Endometrium (tissue), 2 donors: ENCODE results near the gene TLE4.
"Not testable (repeated sequence)": the region's sequence is repeated elsewhere in the genome, so short reads cannot be mapped to it uniquely, and the experiment has no call there.

Source experiments
- FAIRE-seq: peaks from 2 replicates; lab custom pipeline; 2012; peaks lifted over from hg19 to GRCh38; lab: Jason Lieb, UNC
- donor health status: control.
- donor health status: control.

Gene TLE4

DNA sequence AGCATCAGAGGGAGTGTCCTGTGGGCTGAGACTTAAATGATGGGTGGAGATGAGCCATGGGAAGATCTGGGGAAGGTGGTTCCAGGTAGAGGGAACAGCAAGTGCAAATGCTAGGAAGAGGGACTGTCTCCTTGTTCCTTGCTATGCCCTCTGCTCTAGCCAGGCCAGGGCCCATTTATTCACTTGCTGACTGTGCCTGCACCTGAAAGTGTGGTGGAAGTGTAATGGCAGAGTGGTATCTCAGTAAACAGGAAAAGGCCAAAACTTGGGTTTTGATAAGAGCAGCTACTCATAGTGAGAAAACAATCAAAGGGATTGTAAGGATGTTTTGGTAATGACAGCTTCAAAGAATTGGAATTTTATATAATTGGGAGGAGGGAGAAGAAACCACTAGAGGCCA is 32.4 kb downstream of the TLE4 start:
- FAIRE-seq, result no peak

DNA sequence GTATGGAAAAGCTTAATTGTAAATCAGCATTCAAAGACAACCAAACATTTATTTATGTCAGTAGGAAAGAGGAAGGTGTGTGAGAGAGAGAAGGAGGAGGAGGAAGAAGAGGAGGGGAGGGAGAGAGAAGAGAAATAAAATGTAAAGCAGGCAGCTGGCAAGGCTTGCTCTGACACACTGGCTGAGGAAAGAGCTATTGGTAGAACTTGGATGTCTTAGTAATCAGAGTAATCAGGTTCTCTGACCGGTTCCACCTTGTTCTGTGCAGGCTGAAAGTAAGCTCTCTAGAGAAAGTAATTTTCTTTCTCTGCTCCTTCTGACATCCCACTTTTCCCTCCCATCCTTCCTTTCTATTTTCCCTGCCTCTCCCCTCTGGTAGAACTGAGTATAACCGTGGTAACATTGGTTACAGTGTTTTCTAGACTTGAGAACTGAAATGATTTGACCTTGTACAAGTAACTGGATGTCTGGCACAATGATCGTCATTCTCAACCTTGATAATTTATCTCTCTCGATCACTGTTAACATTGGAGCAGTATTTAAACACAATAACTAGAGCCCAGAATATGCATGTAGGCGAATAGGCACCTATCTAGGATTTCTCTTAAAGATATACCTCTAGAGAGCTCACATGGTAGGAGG is 33.3 kb downstream of the TLE4 start:
- no peak for FAIRE-seq

DNA sequence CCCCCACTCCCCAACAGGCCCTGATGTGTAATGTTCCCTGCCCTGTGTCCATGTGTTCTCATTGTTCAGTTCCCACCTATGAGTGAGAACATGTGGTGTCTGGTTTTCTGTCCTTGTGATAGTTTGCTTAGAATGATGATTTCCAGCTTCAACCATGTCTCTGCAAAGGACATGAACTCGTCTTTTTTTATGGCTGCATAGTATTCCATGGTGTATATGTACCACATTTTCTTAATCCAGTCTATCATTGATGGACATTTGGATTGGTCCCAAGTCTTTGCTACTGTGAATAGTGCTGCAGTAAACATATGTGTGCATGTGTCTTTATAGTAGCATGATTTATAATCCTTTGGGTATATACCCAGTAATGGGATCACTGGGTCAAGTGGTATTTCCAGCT is 34.8 kb downstream of the TLE4 start:
- not testable (repeated sequence) for FAIRE-seq

DNA sequence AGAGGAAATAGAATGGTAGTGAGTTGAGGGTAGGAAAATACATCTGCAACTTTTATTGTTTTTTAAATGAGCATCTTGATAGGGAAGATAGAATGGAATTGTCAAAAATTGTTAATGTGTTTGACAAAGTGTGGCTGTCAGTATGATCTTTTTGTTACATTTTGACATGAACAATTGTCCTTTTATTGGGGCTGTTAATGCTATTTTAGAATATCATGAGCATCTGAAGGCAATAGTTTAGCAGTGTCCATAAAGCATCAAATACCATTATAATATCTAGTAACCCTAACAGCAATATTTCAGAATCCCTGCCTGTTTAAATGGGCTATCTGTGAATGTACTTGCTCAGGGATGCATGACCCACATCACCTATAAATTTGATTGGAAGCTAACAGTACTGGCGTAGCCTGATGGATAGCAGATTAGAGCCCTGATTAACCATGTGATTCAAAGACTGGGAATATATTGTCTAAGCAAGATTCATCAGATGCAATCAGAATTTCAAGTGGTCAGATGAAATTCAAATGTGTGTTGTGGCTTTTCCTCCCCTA is 37.8 kb downstream of the TLE4 start:
- no peak for FAIRE-seq

DNA sequence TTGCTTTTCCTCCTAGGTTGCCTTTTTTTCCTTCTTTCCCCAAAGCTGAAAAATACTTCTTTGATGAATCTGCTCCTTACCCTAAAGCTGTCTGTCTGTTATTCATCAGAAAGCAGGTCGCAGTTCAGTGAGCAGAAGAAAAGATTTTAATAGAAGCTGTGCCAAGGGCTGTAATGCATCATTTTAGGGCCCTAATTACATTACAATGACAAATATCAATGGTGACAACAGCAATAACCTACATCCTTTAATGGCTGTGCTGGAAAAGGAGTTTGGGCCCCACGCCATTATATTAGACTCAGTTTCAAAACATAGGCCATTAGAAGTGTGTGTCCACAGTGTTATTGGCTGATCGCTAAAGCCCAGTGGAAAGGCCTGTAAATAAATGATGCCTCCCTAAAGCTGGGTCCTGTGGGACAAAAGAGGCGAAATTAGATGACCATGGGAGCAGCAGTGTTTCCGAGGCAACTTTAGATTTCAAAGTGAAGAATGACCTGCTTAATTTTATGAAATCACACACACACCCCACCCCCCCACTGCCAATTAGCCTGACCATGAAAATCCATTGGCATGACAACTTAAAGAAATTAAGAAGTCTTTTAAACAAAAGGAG is 38.4 kb downstream of the TLE4 start:
- FAIRE-seq, result peak; percentile 86

DNA sequence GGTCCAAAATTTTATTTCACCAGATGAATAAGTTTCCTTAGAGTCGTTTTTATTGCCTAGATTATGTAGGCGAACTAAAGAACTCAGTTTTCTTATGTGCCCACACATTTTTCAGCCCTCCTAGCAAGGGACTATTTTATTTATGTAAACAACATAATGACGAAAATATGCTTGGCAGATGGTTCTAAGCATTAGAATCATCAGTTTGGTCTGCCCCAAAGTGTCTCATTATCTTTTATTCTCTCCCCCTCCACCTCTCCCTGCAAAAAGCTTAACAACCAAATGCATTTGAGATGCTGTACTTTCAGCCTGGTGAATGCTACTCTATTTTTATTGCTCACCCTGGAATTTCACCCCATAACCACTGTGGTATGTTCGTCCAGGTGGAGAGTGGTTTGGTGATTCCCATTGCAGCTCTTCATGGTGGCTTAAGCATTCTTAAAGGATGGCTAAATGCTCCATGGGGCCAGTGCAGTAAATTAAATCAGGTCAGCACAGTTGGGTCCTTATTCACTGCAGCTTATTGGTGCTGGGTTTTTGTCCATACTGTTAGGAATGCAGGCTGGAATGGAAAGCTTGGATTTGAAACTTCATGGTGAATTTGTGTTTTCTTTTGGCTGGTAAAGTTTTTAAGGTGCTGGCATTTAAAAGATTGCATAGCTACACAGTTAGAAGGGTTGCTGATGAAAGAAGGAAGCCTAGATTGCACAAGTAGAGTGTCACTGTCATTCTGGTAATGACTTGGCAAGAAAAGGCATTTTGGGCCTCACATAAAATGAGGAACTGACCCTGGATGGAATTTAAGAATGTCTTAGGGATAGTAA is 39.2 kb downstream of the TLE4 start:
- peak; percentile 93 for FAIRE-seq

DNA sequence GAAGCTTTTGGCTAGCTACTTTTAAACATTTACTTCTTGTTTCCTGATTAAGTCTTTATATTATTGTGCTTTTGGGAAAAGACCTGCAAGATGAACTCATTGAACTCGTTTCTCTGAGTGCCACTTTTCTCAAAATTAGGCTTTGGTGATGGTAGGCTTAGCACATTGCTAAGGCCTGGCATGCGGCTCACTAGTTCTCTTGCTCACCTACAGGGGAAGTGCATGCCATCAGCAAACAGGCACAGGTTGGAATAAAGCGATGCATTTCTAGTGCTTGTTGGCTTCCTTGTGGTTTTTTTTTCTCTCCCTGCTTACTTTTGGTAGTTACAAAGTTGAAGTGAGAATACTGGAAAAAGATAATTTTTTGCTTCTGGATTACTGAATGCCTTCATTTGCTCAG is 41.4 kb downstream of the TLE4 start:
- FAIRE-seq, result no peak

DNA sequence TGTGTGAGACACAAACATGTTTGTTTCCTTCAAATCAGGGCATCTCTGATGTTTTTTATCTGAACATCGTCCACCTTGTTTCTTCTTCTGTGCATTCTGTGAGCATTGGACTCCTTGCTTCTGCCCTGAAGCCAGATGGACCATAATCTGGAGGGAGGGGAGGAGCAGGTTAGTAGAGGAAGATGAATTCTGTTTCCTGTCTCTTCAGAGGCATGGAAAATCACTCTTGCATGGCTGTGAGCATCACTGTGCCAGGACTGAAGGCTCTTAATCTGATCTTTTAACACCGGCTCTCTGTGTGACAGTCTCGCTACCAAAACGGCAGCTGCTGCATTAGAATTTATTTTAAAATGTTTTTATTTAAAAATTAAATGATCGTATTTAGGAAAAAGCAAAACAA is 43.3 kb downstream of the TLE4 start:
- no peak for FAIRE-seq

DNA sequence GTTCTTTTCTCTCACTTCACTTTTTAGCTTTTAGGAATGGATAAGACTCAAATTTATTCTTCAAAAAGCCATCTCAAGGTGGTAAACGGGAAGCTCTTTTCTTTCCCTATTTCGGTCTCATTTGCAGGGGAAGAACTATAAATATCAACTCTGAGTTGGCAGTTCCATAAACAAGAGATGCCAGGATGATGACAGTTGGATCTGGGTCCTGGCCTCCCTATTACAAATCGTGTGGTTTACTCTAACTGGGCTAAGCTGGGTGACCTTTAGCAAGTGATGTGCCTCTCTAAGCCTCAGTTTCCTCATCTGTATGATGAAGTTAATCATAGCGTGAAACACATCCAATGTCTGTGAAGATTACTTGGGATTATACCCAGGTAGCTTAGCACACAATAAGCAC is 44.2 kb downstream of the TLE4 start:
- FAIRE-seq, result no peak

DNA sequence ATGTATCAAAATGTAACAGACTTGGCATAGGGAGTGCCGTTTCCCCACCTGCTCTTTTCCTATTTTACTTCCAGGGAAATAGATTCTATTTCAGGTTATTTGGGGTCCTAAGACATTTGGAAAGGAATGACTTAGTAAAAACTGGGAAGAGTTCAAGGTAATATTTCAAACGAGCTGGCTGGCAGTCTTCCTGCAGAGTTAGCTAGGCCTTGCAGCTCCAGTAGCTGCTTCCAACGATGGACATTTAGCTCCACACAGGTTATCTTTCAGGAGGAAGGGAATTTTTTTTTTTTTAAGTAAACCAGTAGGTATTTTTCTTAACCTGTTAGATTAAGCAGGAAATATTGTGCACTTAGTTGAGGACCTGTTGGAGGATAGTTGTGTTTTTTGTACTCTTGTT is 45.2 kb downstream of the TLE4 start:
- FAIRE-seq, result no peak

DNA sequence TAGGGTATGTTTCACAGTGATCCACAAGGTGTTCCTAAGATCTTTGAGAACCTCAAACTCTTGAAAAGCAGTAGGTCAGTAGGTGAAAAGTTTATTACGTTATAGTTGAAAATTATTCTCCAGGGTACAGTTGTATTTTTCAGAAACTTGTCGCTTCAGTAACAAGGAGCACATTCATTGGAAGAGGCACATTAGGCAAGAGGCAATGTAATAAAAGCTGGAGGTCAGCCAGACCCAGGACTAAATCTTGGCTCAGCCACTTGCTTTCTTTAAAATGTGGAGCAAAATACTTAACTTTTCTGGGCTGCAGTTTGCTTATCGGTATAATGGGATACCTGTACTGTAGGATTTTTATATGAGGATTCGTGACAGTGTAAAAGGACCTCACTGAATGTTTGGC is 45.6 kb downstream of the TLE4 start:
- peak; percentile 51 for FAIRE-seq

DNA sequence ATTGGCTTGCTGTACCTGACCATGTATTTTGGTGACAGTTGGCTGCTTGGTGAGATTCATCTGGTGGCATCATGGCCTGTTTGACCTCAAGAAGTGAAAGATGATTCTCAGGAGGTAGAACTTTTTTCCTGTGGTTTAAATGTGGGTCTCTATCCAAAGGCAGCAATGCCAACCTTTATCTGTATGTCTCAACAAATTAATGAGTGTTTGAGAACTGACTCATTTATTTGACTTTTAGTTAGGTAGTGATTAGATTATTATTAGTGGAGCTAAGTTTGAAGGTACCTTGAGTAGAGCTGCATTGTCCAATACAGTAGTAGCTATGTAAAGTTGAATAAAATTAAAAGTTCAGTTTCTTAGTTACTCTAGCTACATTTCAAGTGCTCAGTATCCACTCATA is 48.2 kb downstream of the TLE4 start:
- FAIRE-seq, result no peak

DNA sequence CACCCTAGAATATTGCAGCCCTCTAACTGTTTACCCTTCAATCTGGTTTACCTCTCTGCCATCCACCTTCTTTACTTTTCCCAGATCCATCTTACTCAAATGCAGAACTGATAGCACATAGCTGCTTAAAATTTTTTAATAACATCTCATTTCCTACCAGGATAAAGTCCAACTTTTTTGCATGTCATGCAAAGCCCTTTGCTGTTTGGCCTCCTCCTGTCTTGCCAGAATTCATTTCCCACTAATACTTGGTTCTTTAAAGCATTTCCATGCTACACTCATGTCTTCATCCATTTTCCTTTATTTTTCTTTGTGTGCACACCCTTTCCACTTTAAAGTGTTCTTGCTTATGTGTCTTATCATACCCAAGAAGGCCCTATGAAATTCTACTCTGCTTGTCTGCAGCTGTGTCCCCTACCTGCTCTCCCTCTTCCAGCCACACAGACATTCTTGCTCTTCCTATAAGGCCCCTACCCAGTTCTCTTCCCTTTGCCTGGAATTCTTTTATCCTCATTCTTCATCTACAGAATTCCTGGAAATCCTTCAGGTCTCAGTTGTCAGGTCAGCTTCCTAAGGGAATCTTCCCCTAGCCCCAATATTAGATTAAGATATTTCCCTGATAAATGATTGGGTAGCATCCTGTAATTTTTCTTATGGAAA is 50.3 kb downstream of the TLE4 start:
- FAIRE-seq, result no peak

DNA sequence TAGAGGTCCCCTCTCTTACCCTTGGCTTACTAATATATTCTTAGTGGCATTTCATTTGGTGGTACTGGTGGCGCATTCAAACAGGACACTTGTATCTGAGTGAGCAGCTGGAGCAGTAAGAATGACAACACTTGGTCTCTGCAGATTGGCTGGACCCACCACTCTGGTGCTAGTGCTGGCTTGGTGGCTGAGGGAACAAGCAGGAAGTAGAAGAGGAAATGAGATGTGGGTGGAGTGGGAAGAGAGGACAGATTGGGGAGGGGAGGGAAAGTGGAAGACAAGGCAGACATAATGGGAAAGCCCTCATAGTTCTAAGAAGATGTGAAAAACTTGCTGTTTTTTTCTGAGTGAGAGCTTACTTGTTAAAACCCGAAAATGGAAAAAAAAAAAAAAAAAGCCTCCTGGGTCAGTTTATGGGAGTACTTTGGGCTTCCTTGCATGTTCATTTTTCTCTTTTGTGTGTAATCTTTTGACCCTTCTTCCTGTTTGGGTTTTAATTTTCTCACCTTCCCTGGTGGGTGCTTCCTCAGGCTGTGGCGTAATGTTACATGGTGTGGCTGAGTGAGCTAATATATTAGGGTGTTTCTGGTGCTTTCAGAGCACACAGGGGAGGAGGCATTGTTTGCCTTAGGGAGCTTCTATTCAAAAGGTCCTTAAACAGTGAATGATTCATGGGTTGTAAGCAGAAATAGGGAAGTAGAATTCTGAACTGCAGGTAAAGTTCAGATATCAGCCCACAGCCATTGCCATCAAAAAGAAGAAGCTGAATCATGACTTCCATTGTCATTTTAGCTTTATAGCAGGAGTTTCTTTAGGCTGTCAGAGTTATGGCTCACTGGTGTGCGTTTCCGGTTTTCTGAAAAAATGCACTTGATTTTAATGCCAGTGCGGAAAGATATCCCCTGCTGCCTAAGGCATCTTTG is 52.3 kb downstream of the TLE4 start:
- no peak for FAIRE-seq

DNA sequence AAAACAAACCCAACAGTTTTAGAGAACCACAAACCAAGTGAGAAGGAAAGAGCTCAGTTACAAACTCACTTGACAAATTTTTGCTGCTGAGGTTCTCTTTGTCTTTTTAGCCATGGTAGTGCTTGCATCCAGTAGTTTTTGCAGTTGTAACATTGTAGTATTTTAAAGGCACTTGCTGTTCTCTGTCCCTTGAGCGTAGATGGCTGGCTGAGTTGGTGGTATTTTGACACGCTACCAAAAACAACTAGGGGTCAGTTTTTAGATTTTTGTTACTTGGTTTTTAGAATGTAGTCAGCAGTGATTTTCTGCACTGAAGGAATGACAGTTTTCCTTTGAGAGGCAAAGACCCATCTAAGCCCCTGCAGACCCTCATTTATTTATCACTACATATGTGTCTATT is 58.0 kb downstream of the TLE4 start:
- no peak for FAIRE-seq

DNA sequence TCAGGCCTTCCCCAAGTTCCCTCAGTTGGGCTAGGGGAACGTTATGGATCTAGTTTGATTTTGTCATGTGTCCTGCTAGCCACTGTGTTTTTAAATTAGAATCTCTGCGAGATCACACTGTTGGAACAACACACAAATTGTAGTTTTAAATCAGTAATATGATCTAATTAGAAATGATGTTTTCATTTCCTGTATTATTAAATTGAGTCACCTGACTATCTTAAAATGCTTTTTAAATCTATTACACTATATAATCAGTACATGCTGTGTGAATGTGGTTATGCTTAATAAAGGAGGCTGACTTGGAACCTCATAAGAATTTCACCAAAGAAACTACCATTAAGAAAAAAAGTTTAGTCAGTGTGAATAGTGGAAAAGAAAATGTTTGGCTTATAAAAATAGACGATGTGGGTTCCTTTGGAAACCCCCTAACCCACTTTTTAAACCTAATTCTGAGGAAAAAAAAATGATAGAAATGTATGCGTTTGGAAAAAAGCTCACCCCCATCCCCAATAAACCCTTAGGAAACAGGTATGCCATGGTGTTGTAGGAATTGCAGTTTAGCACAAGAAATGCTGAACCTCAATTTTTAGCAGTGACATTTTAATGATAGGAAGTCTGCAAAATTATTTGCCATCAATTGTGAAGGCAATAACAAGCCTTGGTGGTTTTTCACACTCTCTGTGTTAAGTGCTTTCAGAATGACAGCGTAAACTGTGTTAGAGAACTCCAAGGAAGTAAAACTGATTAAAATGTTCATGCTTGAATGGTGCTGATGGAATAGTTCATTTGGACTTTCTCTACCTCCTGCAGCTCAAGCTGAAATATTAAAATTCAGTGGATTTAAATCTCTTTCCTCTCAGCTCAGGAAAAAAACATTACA is 59.0 kb downstream of the TLE4 start:
- FAIRE-seq, result no peak

DNA sequence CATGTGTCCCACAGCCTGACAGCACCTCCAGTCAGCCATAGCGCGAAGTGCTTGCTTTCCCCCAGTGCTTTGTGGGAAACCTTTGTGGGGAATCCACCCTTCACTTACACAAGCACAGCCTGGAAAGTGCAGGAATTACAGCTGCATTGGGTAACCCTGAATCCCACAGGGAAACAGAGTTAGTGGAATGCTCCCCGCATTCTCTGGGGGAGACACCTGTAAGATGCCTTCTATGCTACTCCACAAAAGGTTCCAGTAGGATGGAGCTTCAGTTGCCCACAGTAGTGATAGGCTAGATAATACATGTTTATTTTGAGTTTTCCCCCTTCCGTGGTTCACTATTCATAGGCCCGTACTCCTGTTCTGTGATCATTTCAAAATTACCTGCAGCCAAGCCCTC is 60.3 kb downstream of the TLE4 start:
- FAIRE-seq, result no peak

DNA sequence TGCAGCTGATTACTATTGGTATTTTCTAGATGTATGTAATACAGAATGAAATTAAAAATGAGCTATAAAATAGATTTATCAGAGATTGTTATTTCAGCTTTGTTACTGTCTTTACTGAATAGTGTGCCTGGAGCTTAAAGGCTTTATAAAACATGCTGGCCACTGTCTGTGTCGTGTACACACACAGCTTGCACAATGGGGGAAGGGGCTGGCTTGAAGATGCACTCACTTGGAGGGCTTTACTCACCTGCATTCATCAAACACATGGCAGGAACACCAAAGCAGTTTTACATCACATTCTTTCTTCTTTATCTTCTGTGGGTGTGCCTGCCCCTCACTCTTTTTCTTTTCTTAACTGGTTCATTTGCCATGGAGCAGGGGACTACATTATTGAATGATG is 60.9 kb downstream of the TLE4 start:
- FAIRE-seq, result no peak

DNA sequence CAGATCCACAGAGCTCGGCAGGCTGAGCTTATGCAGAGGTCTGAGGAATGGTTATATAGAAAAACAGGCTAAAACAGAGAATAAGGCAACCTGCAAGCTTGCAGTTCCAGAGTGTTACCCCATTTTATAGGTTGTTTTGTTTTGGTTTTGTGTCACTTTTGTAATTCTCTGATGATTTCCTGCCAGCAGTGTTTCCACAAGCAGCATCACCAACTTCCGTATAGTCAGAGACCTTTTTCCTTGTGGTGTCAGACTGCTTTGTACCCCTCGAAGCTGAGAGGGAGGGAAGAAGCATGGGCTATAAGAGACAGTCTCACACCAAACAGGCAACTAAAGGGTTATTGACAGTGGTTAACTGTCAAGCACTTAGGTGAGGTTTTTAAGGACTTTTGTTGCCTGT is 61.8 kb downstream of the TLE4 start:
- no peak for FAIRE-seq

DNA sequence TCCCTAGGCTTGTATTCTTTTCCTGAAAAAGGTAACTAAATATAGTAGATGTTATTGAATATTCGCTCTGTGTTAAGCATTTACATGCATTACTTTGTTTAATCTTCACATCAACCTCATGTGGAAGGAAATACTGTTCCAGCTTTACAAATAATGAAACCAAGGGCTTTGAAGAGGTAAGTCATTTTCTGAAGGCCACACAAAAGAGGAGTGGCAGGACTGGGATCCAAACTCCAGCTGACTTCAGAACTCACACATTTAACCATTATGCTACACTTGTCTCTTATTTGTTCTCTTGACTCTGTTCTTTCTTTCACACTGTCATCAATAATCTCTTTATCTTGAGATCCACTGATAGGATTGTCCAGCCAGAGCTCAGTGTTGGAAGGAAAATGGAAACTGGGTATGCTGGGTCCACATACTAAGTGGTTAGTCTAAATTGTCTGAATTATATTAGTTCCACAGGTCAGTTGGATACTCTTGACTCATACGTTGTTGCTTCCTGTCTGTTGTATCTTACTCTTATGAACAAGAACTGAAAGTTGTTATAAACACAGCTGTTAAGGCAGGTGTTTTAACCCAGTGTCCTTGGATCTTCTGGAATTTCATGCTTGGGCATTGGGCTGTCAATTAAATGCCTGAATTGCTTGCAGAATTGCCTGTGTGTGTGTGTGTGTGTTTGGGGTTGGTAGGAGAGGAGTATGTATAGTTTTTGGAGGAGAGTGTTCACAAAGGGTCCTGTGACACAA is 65.6 kb downstream of the TLE4 start:
- FAIRE-seq, result no peak
